ENCODE results near the gene GPR160.
"Not testable (repeated sequence)": the region's sequence is repeated elsewhere in the genome, so short reads cannot be mapped to it uniquely, and the experiment has no call there.

Gene GPR160

GRCh38 chr3:170037463-170038433 is at the start of gene GPR160:
TSS of gene GPR160 (plus strand) at chr3:170037995. CDS start at chr3:170083973, 45,978 bp downstream.
- DNase-seq: peak; percentile 92

DNA sequence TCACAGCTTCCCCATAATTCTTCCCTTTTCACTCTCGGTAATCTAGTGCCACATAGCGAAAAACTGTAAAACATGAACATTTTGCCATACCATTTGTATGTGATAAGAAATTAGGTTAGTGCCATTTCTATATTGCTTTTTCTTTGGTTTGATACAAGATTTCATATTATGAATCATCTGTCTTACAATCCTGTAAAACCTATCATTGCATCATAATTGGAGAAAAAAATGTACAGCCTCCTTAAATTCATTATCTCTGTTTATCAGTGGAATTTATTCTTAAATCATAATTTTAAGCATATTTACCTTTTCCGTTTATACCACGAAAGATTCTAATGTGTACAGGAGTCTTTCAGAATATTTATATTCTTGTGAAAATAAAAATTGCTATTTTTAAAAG is 47.4 kb upstream of the GPR160 start:
- no peak for DNase-seq

DNA sequence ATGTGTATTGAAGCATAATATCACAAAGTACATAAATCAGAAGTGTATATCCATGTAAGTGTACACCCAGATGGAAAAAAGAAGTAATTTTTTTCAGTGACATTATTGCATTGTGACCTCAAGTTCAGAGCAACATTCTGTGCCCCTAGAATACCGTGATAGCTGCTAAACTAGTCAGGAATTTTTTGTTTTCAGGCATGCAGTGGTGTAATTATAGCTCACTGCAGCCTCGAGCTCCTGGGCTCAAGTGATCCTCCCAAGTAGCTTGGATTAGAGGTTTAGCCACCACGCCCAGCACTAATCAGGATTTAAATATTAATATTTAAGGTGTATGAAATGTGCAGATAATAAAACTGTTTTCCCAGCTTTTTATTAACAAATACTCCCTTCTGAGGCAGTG is 45.6 kb upstream of the GPR160 start:
- DNase-seq: no peak

DNA sequence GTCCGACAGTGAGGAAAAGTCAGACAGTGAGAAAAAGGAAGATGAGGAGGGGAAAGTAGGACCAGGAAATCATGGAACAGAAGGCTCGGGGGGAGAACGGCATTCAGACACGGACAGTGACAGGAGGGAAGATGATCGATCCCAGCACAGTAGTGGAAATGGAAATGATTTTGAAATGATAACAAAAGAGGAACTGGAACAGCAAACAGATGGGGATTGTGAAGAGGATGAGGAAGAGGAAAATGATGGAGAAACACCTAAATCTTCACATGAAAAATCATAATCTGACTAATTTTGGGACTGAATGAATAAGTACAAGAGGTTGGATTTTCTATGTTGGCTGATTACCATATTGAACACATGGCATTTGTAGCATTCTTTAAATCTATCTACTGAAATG is 45.0 kb upstream of the GPR160 start:
- DNase-seq: no peak

GRCh38 chr3:169993761-169994160 is 44.0 kb upstream of the GPR160 start:
- DNase-seq: no peak

DNA sequence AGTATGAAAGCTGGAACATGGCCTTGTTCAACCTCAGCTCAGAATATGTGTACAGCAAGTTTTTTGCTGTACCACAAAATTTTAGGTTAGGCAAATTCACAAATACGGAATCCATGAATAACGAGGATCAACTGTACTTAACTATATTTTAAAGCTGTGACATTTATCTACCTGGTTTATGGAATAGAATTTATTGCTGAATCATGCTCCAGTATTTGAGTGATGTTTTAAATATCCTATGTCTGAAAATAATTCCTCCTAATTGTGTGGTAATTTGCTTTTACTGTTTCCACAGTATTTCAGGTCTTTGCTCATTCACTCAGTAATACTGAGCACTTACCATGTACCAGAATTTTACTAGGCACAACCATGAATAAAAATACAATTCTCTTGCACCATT is 41.7 kb upstream of the GPR160 start:
- no peak for DNase-seq

DNA sequence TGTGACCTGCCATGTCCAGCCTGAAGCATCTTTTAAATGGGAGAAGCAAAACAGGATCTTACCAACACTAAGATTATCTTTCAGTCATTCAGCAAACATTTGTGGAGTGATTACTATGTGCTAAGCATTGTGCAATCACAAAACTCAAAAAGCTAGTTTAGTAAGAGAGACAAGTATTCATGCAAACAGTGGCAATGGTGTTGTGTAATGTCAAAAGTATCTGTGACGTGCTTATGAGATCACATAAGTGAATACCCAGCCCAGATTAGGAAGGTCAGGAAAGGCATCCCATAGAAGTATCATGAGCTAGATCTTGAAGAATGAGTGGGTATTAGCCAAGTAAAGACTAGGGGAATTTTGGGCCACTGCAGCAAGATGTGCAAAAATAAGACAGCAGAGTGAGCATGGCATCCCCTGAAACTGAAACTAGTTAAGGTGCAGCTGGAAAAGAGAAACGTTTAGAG is 39.1 kb upstream of the GPR160 start:
- no peak for DNase-seq

DNA sequence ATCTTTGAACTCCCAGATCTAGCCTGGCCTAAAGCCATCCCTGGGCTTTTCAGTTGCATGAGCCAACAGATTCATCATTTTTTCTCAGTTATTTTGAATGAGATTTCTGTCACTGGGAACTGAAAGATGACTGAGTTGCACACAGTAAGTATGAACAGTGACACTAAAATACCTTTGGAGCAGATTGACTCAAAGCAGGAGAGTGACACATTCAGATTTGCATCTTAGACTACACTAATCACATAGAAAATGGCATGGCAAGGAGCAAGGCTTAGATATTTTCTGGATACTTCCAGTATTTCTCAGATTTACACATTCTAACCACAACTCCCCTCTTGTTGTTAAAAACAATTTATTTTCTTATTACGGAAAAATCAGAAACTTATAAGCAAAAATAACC is 38.4 kb upstream of the GPR160 start:
- no peak for DNase-seq

- no peak for DNase-seq
Measured at GRCh38 chr3:170000051-170000450, 37.7 kb upstream of the GPR160 start.

GRCh38 chr3:170002231-170002630 is 35.6 kb upstream of the GPR160 start:
- DNase-seq: no peak

DNA sequence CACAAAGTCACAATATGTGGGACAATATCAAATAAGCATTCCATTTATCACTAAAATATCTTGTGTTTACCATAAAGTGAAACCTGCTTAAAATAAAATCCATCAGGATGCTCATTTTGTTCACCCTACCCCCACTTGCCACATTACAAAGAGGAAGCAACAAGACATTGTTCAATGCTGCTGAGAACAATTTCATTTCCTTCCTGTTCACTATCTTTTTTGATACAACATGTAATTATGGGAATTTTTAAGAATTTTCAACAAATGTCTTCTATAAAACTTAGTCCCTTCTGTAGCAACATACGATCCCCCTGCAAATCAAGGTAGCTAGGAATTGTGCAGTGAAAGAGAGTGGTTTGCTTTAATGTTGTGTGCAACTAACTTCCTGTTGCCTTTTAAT is 34.9 kb upstream of the GPR160 start:
- no peak for DNase-seq

- DNase-seq: no peak
Measured at GRCh38 chr3:170003881-170004356, 33.9 kb upstream of the GPR160 start.

GRCh38 chr3:170007031-170007663 is 30.6 kb upstream of the GPR160 start:
- no peak for DNase-seq

- DNase-seq: no peak
Measured at GRCh38 chr3:170010498-170010897, 27.3 kb upstream of the GPR160 start.

GRCh38 chr3:170012683-170013400 is 25.0 kb upstream of the GPR160 start:
- no peak for DNase-seq

DNA sequence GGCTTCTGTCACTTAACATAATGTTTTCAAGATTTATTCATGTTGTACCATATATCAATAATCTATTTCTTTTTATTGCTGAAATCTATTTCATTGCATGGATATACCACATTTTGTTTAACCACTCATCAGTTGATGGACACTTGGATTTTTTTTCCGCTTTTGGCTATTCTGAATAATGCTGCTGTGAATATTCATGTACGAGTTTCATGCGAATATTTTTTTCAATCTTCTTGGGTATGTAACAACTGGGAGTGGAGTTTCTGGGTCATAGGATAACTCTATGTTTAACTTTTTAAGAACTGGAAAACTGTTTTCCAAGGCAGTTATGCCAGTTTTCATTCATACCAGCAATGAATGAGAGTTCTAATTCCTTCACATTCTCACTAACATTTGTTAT is 21.7 kb upstream of the GPR160 start:
- DNase-seq: no peak

DNA sequence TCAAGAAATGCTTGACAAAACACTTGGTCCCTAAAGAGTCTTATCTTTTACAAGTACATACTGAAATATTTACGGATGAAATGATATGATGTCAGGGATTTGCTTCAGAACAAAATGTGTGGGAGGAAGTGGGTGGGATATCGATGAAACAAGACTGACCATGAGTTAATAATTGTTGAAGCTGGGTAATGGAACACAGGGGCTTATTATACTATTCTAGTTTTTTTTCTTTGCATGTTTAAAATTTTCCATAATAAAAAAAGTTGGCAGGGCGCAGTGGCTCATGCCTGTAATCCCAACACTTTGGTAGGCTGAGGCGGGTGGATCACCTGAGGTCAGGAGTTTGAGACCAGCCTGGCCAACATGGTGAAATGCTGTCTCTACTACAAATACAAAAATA is 18.5 kb upstream of the GPR160 start:
- DNase-seq: not testable (repeated sequence)

DNA sequence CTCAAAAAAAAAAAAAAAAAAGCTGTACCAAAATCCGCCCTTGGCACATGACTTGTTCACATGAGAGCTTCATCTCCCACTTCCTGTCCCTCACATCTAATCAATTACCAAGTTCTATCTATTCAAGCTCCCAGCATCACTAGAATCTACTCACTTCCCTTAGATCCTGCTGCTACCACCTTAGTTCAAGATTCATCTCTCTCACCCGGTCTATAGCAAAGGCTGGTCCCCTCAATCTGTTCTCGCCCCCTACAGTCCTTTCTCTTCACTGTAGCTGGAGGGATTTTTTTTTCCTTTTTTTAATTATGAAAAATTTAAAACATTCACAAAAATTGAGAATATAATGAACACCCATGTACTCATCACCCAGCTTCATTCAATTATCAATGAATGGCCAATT is 16.7 kb upstream of the GPR160 start:
- DNase-seq: no peak

DNA sequence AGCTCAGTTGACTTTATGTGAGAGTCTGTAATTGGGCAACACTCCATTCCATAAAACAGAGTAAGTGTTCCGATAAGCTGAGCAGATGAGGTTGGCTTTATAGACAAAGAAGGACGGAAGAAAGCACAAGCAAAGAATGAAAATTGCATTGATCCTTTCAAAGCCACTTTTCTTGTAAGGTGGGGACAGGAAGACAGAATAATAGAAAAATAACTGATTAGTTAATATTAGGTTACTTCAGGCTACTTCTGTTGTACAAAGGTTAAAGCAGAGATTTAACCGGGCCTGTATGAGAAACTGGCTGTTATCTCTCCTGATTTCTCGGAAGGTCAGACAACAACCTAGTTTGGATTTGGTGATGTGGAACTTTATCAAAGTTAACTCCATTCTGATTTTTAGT is 15.5 kb upstream of the GPR160 start:
- DNase-seq: no peak

- DNase-seq: no peak
Measured at GRCh38 chr3:170023165-170023564, 14.6 kb upstream of the GPR160 start.

- no peak for DNase-seq
Measured at GRCh38 chr3:170024581-170024980, 13.2 kb upstream of the GPR160 start.

GRCh38 chr3:170027233-170028102 is 10.3 kb upstream of the GPR160 start:
- DNase-seq: no peak
